ENCODE measurements around the gene JARID2. TPM values are rescaled to one million over a fixed set of nuclear protein-coding genes. Genes with fewer than 3 reads are reported as not detected.

Gene JARID2
- total RNA-seq, 2 experiments from 2014 or later: 25.4 to 25.5 TPM

- POLR2A ChIA-PET: no interaction called here
- CTCF ChIA-PET: no interaction called here
- H3K9me3 Mint-ChIP-seq: no peaks in the 10 kb centered on the region
- peaks cover 5% of the 10 kb centered on the region for H3K4me1 Mint-ChIP-seq (ENCODE audit: low read depth)
- DNase-seq: no peak
- no peak for TF ChIP-seq CTCF (IDR thresholded peaks at IDR 0.05)
- peaks cover 3% of the 10 kb centered on the region for H3K36me3 Mint-ChIP-seq (ENCODE audit: low read depth)
- intact Hi-C loops (cut with micrococcal nuclease): no loop called here
- no peak overlapping the region for H3K4me3 Mint-ChIP-seq
- no peaks in the 10 kb centered on the region for H3K27me3 Mint-ChIP-seq
- no peak overlapping the region for H3K27ac Mint-ChIP-seq
- ATAC-seq: no peak
These were observed 311.3 kb downstream of the JARID2 start for GRCh38 chr6:15557174-15557573.

GRCh38 chr6:15560713-15561112 is 314.8 kb downstream of the JARID2 start:
- peaks cover 3% of the 10 kb centered on the region for H3K36me3 Mint-ChIP-seq (ENCODE audit: low read depth)
- TF ChIP-seq CTCF (IDR thresholded peaks at IDR 0.05): no peak
- no peak overlapping the region for H3K27ac Mint-ChIP-seq
- intact Hi-C loops (cut with micrococcal nuclease): no loop called here
- H3K9me3 Mint-ChIP-seq: no peaks in the 10 kb centered on the region
- ChIA-PET POLR2A (no interaction called here), CTCF (no interaction called here)
- H3K4me1 Mint-ChIP-seq (ENCODE audit: low read depth): peaks cover 6% of the 10 kb centered on the region
- H3K4me3 Mint-ChIP-seq: no peak overlapping the region
- no peak for ATAC-seq
- H3K27me3 Mint-ChIP-seq: no peaks in the 10 kb centered on the region
- no peak for DNase-seq

- ATAC-seq: no peak
- H3K9me3 Mint-ChIP-seq: no peaks in the 10 kb centered on the region
- peaks cover 4% of the 10 kb centered on the region for H3K4me1 Mint-ChIP-seq (ENCODE audit: low read depth)
- H3K4me3 Mint-ChIP-seq: no peak overlapping the region
- no peak for TF ChIP-seq CTCF (IDR thresholded peaks at IDR 0.05)
- intact Hi-C loops (cut with micrococcal nuclease): no loop called here
- H3K27me3 Mint-ChIP-seq: no peaks in the 10 kb centered on the region
- H3K36me3 Mint-ChIP-seq (ENCODE audit: low read depth): peaks cover 4% of the 10 kb centered on the region
- no peak overlapping the region for H3K27ac Mint-ChIP-seq
- DNase-seq: no peak
- POLR2A ChIA-PET: no interaction called here
- CTCF ChIA-PET: no interaction called here
These were observed 315.8 kb downstream of the JARID2 start for GRCh38 chr6:15561447-15562199.

GRCh38 chr6:15562977-15563376 is 317.1 kb downstream of the JARID2 start:
- H3K4me3 Mint-ChIP-seq: no peak overlapping the region

More at GRCh38 chr6:15562977-15563376, 317.1 kb downstream of the JARID2 start:
- POLR2A ChIA-PET: no interaction called here
- H3K4me1 Mint-ChIP-seq (ENCODE audit: low read depth): peaks cover 3% of the 10 kb centered on the region
- H3K36me3 Mint-ChIP-seq (ENCODE audit: low read depth): peaks cover 3% of the 10 kb centered on the region
- CTCF ChIA-PET: no interaction called here
- no peak overlapping the region for H3K27ac Mint-ChIP-seq
- no peaks in the 10 kb centered on the region for H3K9me3 Mint-ChIP-seq
- no peaks in the 10 kb centered on the region for H3K27me3 Mint-ChIP-seq
- DNase-seq (no peak), ATAC-seq (no peak)
- TF ChIP-seq CTCF (IDR thresholded peaks at IDR 0.05): no peak
- intact Hi-C loops (cut with micrococcal nuclease): no loop called here
